OCI-LY3 (cell line): ENCODE data around the gene ZNF746.

Experiments
- EZH2phosphoT487 ChIP-seq: fragments of 200-600 bp; shearing (Covaris generic); IDR thresholded peaks from 2 replicates; pipeline ENCODE4 v1.6.1; 2018; ENCODE audit warnings: antibody characterized with exemption, mixed run types, low read depth
- TF ChIP-seq, protein P1 (sequence below): fragments of 200-600, 300-600 bp; sonication (generic); IDR thresholded peaks from 2 replicates; pipeline ENCODE4 v1.5.1; 2014; ENCODE audit warnings: antibody characterized with exemption, low read length, low read depth

DNA sequence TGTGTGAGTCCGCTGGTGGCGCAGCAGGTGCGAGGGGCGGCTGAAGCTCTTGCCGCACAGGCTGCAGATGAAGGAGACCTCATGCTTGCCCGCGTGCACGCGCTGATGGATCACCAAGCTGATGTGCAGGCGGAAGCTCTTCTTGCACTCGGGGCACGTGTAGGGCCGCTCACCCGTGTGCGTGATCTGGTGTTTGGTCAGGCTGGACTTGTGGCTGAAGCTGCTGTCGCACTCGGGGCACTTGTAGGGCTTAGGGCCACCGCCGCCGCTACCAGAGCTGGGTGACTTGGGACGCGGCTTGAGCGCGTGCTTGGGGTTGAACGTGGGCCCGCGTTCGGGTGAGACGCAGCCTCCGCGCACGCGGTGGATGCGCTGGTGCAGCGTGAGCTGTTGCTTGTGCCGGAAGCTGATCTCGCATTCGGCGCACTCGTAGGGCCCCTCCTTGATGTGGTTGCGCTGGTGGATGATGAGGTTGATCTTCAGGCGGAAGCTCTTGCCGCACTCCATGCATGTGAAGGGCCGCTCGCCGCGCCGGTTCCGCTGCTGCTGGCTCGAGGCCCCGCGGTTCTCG lies 65.4 kb downstream of the ZNF746 start:
- TF ChIP-seq, protein P1, sequence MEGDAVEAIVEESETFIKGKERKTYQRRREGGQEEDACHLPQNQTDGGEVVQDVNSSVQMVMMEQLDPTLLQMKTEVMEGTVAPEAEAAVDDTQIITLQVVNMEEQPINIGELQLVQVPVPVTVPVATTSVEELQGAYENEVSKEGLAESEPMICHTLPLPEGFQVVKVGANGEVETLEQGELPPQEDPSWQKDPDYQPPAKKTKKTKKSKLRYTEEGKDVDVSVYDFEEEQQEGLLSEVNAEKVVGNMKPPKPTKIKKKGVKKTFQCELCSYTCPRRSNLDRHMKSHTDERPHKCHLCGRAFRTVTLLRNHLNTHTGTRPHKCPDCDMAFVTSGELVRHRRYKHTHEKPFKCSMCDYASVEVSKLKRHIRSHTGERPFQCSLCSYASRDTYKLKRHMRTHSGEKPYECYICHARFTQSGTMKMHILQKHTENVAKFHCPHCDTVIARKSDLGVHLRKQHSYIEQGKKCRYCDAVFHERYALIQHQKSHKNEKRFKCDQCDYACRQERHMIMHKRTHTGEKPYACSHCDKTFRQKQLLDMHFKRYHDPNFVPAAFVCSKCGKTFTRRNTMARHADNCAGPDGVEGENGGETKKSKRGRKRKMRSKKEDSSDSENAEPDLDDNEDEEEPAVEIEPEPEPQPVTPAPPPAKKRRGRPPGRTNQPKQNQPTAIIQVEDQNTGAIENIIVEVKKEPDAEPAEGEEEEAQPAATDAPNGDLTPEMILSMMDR, result no peak
- no peak for TF ChIP-seq EZH2phosphoT487
